SIG-M5 (cell line): ENCODE data around the gene KSR1.
A peak's percentile ranks its signal among the peaks of the same experiment; 100 is the strongest.

Source experiments
- DNase-seq: peaks from one replicate; lab custom pipeline; 2025; lab: John Stamatoyannopoulos, UW

Gene KSR1

GRCh38 chr17:27473748-27474609 is 17.7 kb downstream of the KSR1 start:
- peak; percentile 66 for DNase-seq

GRCh38 chr17:27475070-27475673 is 18.9 kb downstream of the KSR1 start:
- DNase-seq, result no peak

GRCh38 chr17:27475981-27476895 is 20.0 kb downstream of the KSR1 start:
- no peak for DNase-seq

- DNase-seq, result no peak
Measured at GRCh38 chr17:27477050-27477888, 21.0 kb downstream of the KSR1 start.

GRCh38 chr17:27477971-27478684 is 21.9 kb downstream of the KSR1 start:
- DNase-seq, result no peak

GRCh38 chr17:27478901-27479538 is 22.8 kb downstream of the KSR1 start:
- DNase-seq, result no peak

GRCh38 chr17:27479838-27480237 is 23.6 kb downstream of the KSR1 start:
- no peak for DNase-seq

GRCh38 chr17:27480699-27481098 is 24.5 kb downstream of the KSR1 start:
- no peak for DNase-seq

GRCh38 chr17:27481327-27481726 is 25.1 kb downstream of the KSR1 start:
- no peak for DNase-seq

GRCh38 chr17:27485125-27485524 is 28.9 kb downstream of the KSR1 start:
- DNase-seq, result no peak

- no peak for DNase-seq
Measured at GRCh38 chr17:27485716-27486495, 29.7 kb downstream of the KSR1 start.

GRCh38 chr17:27486741-27487140 is 30.5 kb downstream of the KSR1 start:
- no peak for DNase-seq

- no peak for DNase-seq
Measured at GRCh38 chr17:27488231-27488630, 32.0 kb downstream of the KSR1 start.

- DNase-seq, result no peak
Measured at GRCh38 chr17:27489045-27489715, 32.9 kb downstream of the KSR1 start.

- DNase-seq, result no peak
Measured at GRCh38 chr17:27490391-27490790, 34.1 kb downstream of the KSR1 start.

GRCh38 chr17:27491713-27492190 is 35.5 kb downstream of the KSR1 start:
- no peak for DNase-seq

GRCh38 chr17:27492470-27492869 is 36.2 kb downstream of the KSR1 start:
- no peak for DNase-seq

- no peak for DNase-seq
Measured at GRCh38 chr17:27493088-27493487, 36.8 kb downstream of the KSR1 start.
